ENCODE data around the gene SCN8A.

The SCN8A gene

GRCh38 chr12:51801027-51801426 is 210.0 kb downstream of the SCN8A start:
- Histone ChIP-seq H3K4me3 (ENCODE audit: low read length) (no peak overlapping the region), H3K36me3 (ENCODE audit: control insufficient read depth, low read depth, low read length) (peaks cover 13% of the 10 kb centered on the region), H3K4me1 (ENCODE audit: control insufficient read depth, low read depth, low read length) (no peaks in the 10 kb centered on the region), H3K27me3 (ENCODE audit: control insufficient read depth, insufficient read depth, low read length) (no peaks in the 10 kb centered on the region), H3K27ac (ENCODE audit: low read length) (no peak overlapping the region), H3K9ac (ENCODE audit: low read length) (no peak overlapping the region), H3K9me3 (ENCODE audit: control insufficient read depth, low read depth, low read length) (no peaks in the 10 kb centered on the region)

GRCh38 chr12:51806896-51807295 is 215.9 kb downstream of the SCN8A start:
- Histone ChIP-seq H3K9ac (ENCODE audit: low read length) (no peak overlapping the region), H3K4me3 (ENCODE audit: low read length) (no peak overlapping the region), H3K9me3 (ENCODE audit: control insufficient read depth, low read depth, low read length) (no peaks in the 10 kb centered on the region), H3K27ac (ENCODE audit: low read length) (no peak overlapping the region), H3K27me3 (ENCODE audit: control insufficient read depth, insufficient read depth, low read length) (no peaks in the 10 kb centered on the region), H3K36me3 (ENCODE audit: control insufficient read depth, low read depth, low read length) (no peaks in the 10 kb centered on the region), H3K4me1 (ENCODE audit: control insufficient read depth, low read depth, low read length) (no peaks in the 10 kb centered on the region)

- no peaks in the 10 kb centered on the region for H3K36me3 ChIP-seq (ENCODE audit: control insufficient read depth, low read depth, low read length)
- H3K27me3 ChIP-seq (ENCODE audit: control insufficient read depth, insufficient read depth, low read length) = peaks cover 14% of the 10 kb centered on the region
- H3K4me1 ChIP-seq (ENCODE audit: control insufficient read depth, low read depth, low read length) = no peaks in the 10 kb centered on the region
- H3K4me3 ChIP-seq (ENCODE audit: low read length) = no peak overlapping the region
- no peak overlapping the region for H3K27ac ChIP-seq (ENCODE audit: low read length)
- no peak overlapping the region for H3K9ac ChIP-seq (ENCODE audit: low read length)
- H3K9me3 ChIP-seq (ENCODE audit: control insufficient read depth, low read depth, low read length) = no peaks in the 10 kb centered on the region
Observed at GRCh38 chr12:51809193-51809592, 218.2 kb downstream of the SCN8A start.

GRCh38 chr12:51811203-51812202 is 220.5 kb downstream of the SCN8A start:
- Histone ChIP-seq H3K9ac (ENCODE audit: low read length) (no peak overlapping the region), H3K4me3 (ENCODE audit: low read length) (no peak overlapping the region), H3K4me1 (ENCODE audit: control insufficient read depth, low read depth, low read length) (no peaks in the 10 kb centered on the region), H3K27me3 (ENCODE audit: control insufficient read depth, insufficient read depth, low read length) (peaks cover 35% of the 10 kb centered on the region), H3K36me3 (ENCODE audit: control insufficient read depth, low read depth, low read length) (no peaks in the 10 kb centered on the region), H3K9me3 (ENCODE audit: control insufficient read depth, low read depth, low read length) (no peaks in the 10 kb centered on the region), H3K27ac (ENCODE audit: low read length) (no peak overlapping the region)

- Histone ChIP-seq H3K4me3 (ENCODE audit: low read length) (no peak overlapping the region), H3K4me1 (ENCODE audit: control insufficient read depth, low read depth, low read length) (no peaks in the 10 kb centered on the region), H3K27me3 (ENCODE audit: control insufficient read depth, insufficient read depth, low read length) (peaks cover 43% of the 10 kb centered on the region), H3K27ac (ENCODE audit: low read length) (no peak overlapping the region), H3K9me3 (ENCODE audit: control insufficient read depth, low read depth, low read length) (no peaks in the 10 kb centered on the region), H3K36me3 (ENCODE audit: control insufficient read depth, low read depth, low read length) (no peaks in the 10 kb centered on the region), H3K9ac (ENCODE audit: low read length) (no peak overlapping the region)
Observed at GRCh38 chr12:51812871-51813270, 221.8 kb downstream of the SCN8A start.

GRCh38 chr12:51813931-51814310 is 222.9 kb downstream of the SCN8A start:
- peaks cover 43% of the 10 kb centered on the region for H3K27me3 ChIP-seq (ENCODE audit: control insufficient read depth, insufficient read depth, low read length)
- no peaks in the 10 kb centered on the region for H3K9me3 ChIP-seq (ENCODE audit: control insufficient read depth, low read depth, low read length)
- H3K9ac ChIP-seq (ENCODE audit: low read length) = no peak overlapping the region
- H3K36me3 ChIP-seq (ENCODE audit: control insufficient read depth, low read depth, low read length) = no peaks in the 10 kb centered on the region
- H3K4me3 ChIP-seq (ENCODE audit: low read length) = peak overlapping the region; percentile 50
- no peak overlapping the region for H3K27ac ChIP-seq (ENCODE audit: low read length)
- no peaks in the 10 kb centered on the region for H3K4me1 ChIP-seq (ENCODE audit: control insufficient read depth, low read depth, low read length)

- H3K9ac ChIP-seq (ENCODE audit: low read length) = peak overlapping the region; percentile 11
- H3K9me3 ChIP-seq (ENCODE audit: control insufficient read depth, low read depth, low read length) = no peaks in the 10 kb centered on the region
- peak overlapping the region; percentile 50 for H3K4me3 ChIP-seq (ENCODE audit: low read length)
- H3K27me3 ChIP-seq (ENCODE audit: control insufficient read depth, insufficient read depth, low read length) = peaks cover 46% of the 10 kb centered on the region
- H3K36me3 ChIP-seq (ENCODE audit: control insufficient read depth, low read depth, low read length) = no peaks in the 10 kb centered on the region
- no peak overlapping the region for H3K27ac ChIP-seq (ENCODE audit: low read length)
- no peaks in the 10 kb centered on the region for H3K4me1 ChIP-seq (ENCODE audit: control insufficient read depth, low read depth, low read length)
Observed at GRCh38 chr12:51814311-51815088, 223.5 kb downstream of the SCN8A start.

- Histone ChIP-seq H3K27me3 (ENCODE audit: control insufficient read depth, insufficient read depth, low read length) (peaks cover 54% of the 10 kb centered on the region), H3K4me3 (ENCODE audit: low read length) (no peak overlapping the region), H3K9ac (ENCODE audit: low read length) (no peak overlapping the region), H3K36me3 (ENCODE audit: control insufficient read depth, low read depth, low read length) (no peaks in the 10 kb centered on the region), H3K9me3 (ENCODE audit: control insufficient read depth, low read depth, low read length) (no peaks in the 10 kb centered on the region), H3K4me1 (ENCODE audit: control insufficient read depth, low read depth, low read length) (no peaks in the 10 kb centered on the region), H3K27ac (ENCODE audit: low read length) (no peak overlapping the region)
Observed at GRCh38 chr12:51815571-51815970, 224.5 kb downstream of the SCN8A start.

GRCh38 chr12:51817027-51817953 is 226.3 kb downstream of the SCN8A start:
- no peak overlapping the region for H3K9ac ChIP-seq (ENCODE audit: low read length)
- no peak overlapping the region for H3K4me3 ChIP-seq (ENCODE audit: low read length)
- H3K9me3 ChIP-seq (ENCODE audit: control insufficient read depth, low read depth, low read length) = no peaks in the 10 kb centered on the region
- peaks cover 57% of the 10 kb centered on the region for H3K27me3 ChIP-seq (ENCODE audit: control insufficient read depth, insufficient read depth, low read length)
- no peaks in the 10 kb centered on the region for H3K36me3 ChIP-seq (ENCODE audit: control insufficient read depth, low read depth, low read length)
- peaks cover 3% of the 10 kb centered on the region for H3K4me1 ChIP-seq (ENCODE audit: control insufficient read depth, low read depth, low read length)
- H3K27ac ChIP-seq (ENCODE audit: low read length) = no peak overlapping the region

GRCh38 chr12:51818086-51818485 is 227.1 kb downstream of the SCN8A start:
- Histone ChIP-seq H3K4me1 (ENCODE audit: control insufficient read depth, low read depth, low read length) (peaks cover 4% of the 10 kb centered on the region), H3K9ac (ENCODE audit: low read length) (no peak overlapping the region), H3K27me3 (ENCODE audit: control insufficient read depth, insufficient read depth, low read length) (peaks cover 57% of the 10 kb centered on the region), H3K9me3 (ENCODE audit: control insufficient read depth, low read depth, low read length) (no peaks in the 10 kb centered on the region), H3K36me3 (ENCODE audit: control insufficient read depth, low read depth, low read length) (no peaks in the 10 kb centered on the region), H3K4me3 (ENCODE audit: low read length) (no peak overlapping the region), H3K27ac (ENCODE audit: low read length) (no peak overlapping the region)

Data from iPS-18a (cell line).